ENCODE measurements around the gene CBY1. TPM values are rescaled to one million over a fixed set of nuclear protein-coding genes. Genes with fewer than 3 reads are reported as not detected.

Gene CBY1
- polyA plus RNA-seq, 1 of the 3 experiments (the other 2 are of a cell fraction), result 21.8 TPM

- Histone ChIP-seq H3K4me2 (no peak overlapping the region), H3K9me3 (no peaks in the 10 kb centered on the region), H2AFZ (ENCODE audit: low read depth) (no peak overlapping the region), H3K27me3 (ENCODE audit: insufficient read depth) (no peaks in the 10 kb centered on the region), H3K4me1 (ENCODE audit: control insufficient read depth in 1 of 2, insufficient read depth in 2 of 2, low read depth in 1 of 2, low read length in 1 of 2) (no peaks in the 10 kb centered on the region), H3K79me2 (ENCODE audit: insufficient read depth) (no peaks in the 10 kb centered on the region), H3F3A (replicated peaks; ENCODE audit: insufficient read depth) (no peaks in the 10 kb centered on the region), H3K9me2 (no peaks in the 10 kb centered on the region), H3K9ac (no peak overlapping the region), H4K20me1 (ENCODE audit: insufficient read depth) (no peaks in the 10 kb centered on the region), H3K27ac (ENCODE audit: low read depth in 2 of 2, low read length in 1 of 2) (no peak overlapping the region), H3K36me3 (replicated peaks in 1 of 2; ENCODE audit: control insufficient read depth in 1 of 2, insufficient read depth in 2 of 2, low read length in 1 of 2) (peaks cover 0 to 3% of the 10 kb centered on the region in 2 experiments), H3K4me3 (ENCODE audit: low read depth in 2 of 2, low read length in 1 of 2) (no peak overlapping the region)
- ChIA-PET POLR2A (no interaction called here), CTCF (interaction anchor here (1.2 kb wide), 1 partner anchor 586 kb away, joined by 4 read pairs; no protein-coding TSS in a partner anchor)
- WGBS (ENCODE audit: low lambda C conversion rate), result 100% methylated on average over 1 of the region's 2 CpGs
- no peak for DNase-seq
- TF ChIP-seq CTCF (IDR thresholded peaks at IDR 0.05) (no peak), NFIC (IDR thresholded peaks at IDR 0.05; ENCODE audit: borderline replicate concordance) (no peak)
Measured at GRCh38 chr22:38638216-38638615, 18.2 kb upstream of the CBY1 start.

- no peaks in the 10 kb centered on the region for H3F3A ChIP-seq (replicated peaks; ENCODE audit: insufficient read depth)
- H4K20me1 ChIP-seq (ENCODE audit: insufficient read depth), result no peaks in the 10 kb centered on the region
- ChIA-PET CTCF (no interaction called here), POLR2A (no interaction called here)
- no peaks in the 10 kb centered on the region for H3K79me2 ChIP-seq (ENCODE audit: insufficient read depth)
- no peaks in the 10 kb centered on the region for H3K9me3 ChIP-seq
- no peak overlapping the region for H2AFZ ChIP-seq (ENCODE audit: low read depth)
- H3K4me3 ChIP-seq (ENCODE audit: low read depth in 2 of 2, low read length in 1 of 2), result no peak overlapping the region
- H3K27me3 ChIP-seq (ENCODE audit: insufficient read depth), result no peaks in the 10 kb centered on the region
- H3K9me2 ChIP-seq, result no peaks in the 10 kb centered on the region
- H3K27ac ChIP-seq (ENCODE audit: low read depth in 2 of 2, low read length in 1 of 2), result no peak overlapping the region
- no peak overlapping the region for H3K9ac ChIP-seq
- no peaks in the 10 kb centered on the region for H3K4me1 ChIP-seq (ENCODE audit: control insufficient read depth in 1 of 2, insufficient read depth in 2 of 2, low read depth in 1 of 2, low read length in 1 of 2)
- H3K4me2 ChIP-seq, result no peak overlapping the region
- 83% methylated on average over 3 of the region's 3 CpGs for WGBS (ENCODE audit: low lambda C conversion rate)
- no peak for DNase-seq
- TF ChIP-seq USF1 (IDR thresholded peaks at IDR 0.05; ENCODE audit: borderline replicate concordance, low read depth) (no peak), MEF2A (IDR thresholded peaks at IDR 0.05; ENCODE audit: borderline replicate concordance, low read depth) (no peak), TAF1 (IDR thresholded peaks at IDR 0.05; ENCODE audit: borderline replicate concordance, low read depth, low read length) (no peak), TCF12 (IDR thresholded peaks at IDR 0.05) (no peak), PBX3 (IDR thresholded peaks at IDR 0.05) (no peak), JUND (IDR thresholded peaks at IDR 0.05) (no peak), ELF1 (IDR thresholded peaks at IDR 0.05) (no peak), RXRA (IDR thresholded peaks at IDR 0.05; ENCODE audit: borderline replicate concordance, low read depth) (no peak), EZH2phosphoT487 (IDR thresholded peaks at IDR 0.05; ENCODE audit: borderline replicate concordance, low read depth) (no peak), USF2 (IDR thresholded peaks at IDR 0.05; ENCODE audit: borderline replicate concordance, low read depth, low read length) (no peak)
- H3K36me3 ChIP-seq (replicated peaks in 1 of 2; ENCODE audit: control insufficient read depth in 1 of 2, insufficient read depth in 2 of 2, low read length in 1 of 2), result peaks cover 0 to 3% of the 10 kb centered on the region in 2 experiments
Measured at GRCh38 chr22:38638728-38639127, 17.7 kb upstream of the CBY1 start.

Data from SK-N-SH (cell line).